ENCODE data around the gene ATP6V1C2.
"Not testable (repeated sequence)": the region's sequence is repeated elsewhere in the genome, so short reads cannot be mapped to it uniquely, and the experiment has no call there.

ATP6V1C2 gene

DNA sequence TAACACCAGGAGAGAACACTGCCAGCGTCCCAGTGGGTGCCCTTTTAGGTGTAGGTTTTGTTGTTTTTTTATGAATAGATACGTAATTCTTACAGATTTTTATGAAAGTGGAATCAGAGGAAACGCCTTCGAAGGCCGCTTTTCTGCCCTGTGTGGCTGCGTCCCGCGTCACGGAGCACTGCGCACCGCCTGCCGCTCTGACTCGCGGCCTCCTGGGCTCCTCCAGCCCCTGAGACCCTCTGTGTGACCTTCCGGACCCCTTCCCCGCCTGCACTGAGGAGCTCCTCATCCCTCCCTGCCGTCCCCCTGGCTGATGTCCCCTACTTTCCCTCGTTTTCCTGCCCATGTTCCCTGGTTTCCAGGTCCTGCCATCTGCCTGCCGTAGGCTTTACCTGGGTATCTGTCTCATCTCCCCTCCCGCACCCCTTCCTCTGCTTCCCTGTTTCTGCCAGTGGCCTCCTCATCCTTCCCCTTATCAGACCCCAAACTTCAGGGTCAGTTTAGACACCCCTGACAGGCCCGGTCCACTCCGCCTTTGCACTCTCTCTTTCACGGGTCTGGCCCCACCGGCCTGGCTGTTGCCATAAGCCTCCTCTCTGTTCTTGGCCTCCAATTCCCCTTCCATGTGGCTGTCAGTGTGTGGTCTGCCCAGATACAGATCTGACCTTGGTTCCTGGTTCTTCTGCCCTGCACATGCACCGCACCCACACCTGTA lies 58.5 kb downstream of the ATP6V1C2 start:
- TF ChIP-seq, protein P1, sequence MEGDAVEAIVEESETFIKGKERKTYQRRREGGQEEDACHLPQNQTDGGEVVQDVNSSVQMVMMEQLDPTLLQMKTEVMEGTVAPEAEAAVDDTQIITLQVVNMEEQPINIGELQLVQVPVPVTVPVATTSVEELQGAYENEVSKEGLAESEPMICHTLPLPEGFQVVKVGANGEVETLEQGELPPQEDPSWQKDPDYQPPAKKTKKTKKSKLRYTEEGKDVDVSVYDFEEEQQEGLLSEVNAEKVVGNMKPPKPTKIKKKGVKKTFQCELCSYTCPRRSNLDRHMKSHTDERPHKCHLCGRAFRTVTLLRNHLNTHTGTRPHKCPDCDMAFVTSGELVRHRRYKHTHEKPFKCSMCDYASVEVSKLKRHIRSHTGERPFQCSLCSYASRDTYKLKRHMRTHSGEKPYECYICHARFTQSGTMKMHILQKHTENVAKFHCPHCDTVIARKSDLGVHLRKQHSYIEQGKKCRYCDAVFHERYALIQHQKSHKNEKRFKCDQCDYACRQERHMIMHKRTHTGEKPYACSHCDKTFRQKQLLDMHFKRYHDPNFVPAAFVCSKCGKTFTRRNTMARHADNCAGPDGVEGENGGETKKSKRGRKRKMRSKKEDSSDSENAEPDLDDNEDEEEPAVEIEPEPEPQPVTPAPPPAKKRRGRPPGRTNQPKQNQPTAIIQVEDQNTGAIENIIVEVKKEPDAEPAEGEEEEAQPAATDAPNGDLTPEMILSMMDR (IDR thresholded peaks at IDR 0.05; ENCODE audit: control insufficient read depth, insufficient read depth, low read depth, low read length, missing control alignments) = no peak

GRCh38 chr2:10780491-10780820 lies 59.0 kb downstream of the ATP6V1C2 start:
- TF ChIP-seq, protein P1 (IDR thresholded peaks at IDR 0.05; ENCODE audit: control insufficient read depth, insufficient read depth, low read depth, low read length, missing control alignments) = no peak
- no peak overlapping the region for H3K4me3 ChIP-seq (ENCODE audit: control insufficient read depth, low read depth, low read length)
- no peak for DNase-seq (ENCODE audit: low read depth)

More for the DNA sequence above, 58.5 kb downstream of the ATP6V1C2 start:
- DNase-seq (ENCODE audit: low read depth) = no peak
- H3K4me3 ChIP-seq (ENCODE audit: control insufficient read depth, low read depth, low read length) = no peak overlapping the region

GRCh38 chr2:10780821-10781220 lies 59.4 kb downstream of the ATP6V1C2 start:
- not testable (repeated sequence) for DNase-seq (ENCODE audit: low read depth); H3K4me3 ChIP-seq (ENCODE audit: control insufficient read depth, low read depth, low read length)

- TF ChIP-seq, protein P1 (IDR thresholded peaks at IDR 0.05; ENCODE audit: control insufficient read depth, insufficient read depth, low read depth, low read length, missing control alignments) = no peak
These were observed 60.3 kb downstream of the ATP6V1C2 start for GRCh38 chr2:10781746-10782145.

DNA sequence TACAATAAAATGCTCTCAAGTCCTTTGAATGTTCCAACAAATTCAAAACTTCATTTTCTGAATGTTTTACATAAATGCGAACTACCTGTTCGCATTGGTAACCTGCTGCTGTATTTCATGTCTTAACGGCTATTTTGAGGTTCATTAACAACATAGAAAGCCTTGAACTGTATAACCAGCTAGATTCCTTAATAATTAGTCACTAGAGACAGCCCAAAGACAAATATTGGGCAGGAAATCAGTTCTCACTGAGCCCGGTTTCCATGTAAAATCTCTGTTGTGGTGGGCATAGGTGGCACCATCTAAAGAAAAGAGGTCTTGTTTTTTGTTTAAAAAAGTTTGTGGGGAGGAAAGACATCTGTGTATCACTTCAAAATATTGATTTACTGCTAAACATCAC lies 62.0 kb downstream of the ATP6V1C2 start:
- TF ChIP-seq, protein P1 (IDR thresholded peaks at IDR 0.05; ENCODE audit: control insufficient read depth, insufficient read depth, low read depth, low read length, missing control alignments) = no peak
- no peak overlapping the region for H3K4me3 ChIP-seq (ENCODE audit: control insufficient read depth, low read depth, low read length)
- no peak for DNase-seq (ENCODE audit: low read depth)

More at GRCh38 chr2:10781746-10782145, 60.3 kb downstream of the ATP6V1C2 start:
- H3K4me3 ChIP-seq (ENCODE audit: control insufficient read depth, low read depth, low read length) = no peak overlapping the region
- DNase-seq (ENCODE audit: low read depth) = no peak

- no peak for DNase-seq (ENCODE audit: low read depth)
These were observed 63.3 kb downstream of the ATP6V1C2 start for GRCh38 chr2:10784719-10785118.

GRCh38 chr2:10785260-10785659 lies 63.8 kb downstream of the ATP6V1C2 start:
- TF ChIP-seq, protein P1 (IDR thresholded peaks at IDR 0.05; ENCODE audit: control insufficient read depth, insufficient read depth, low read depth, low read length, missing control alignments) = no peak
- no peak overlapping the region for H3K4me3 ChIP-seq (ENCODE audit: control insufficient read depth, low read depth, low read length)
- no peak for DNase-seq (ENCODE audit: low read depth)

More at GRCh38 chr2:10784719-10785118, 63.3 kb downstream of the ATP6V1C2 start:
- TF ChIP-seq, protein P1 (IDR thresholded peaks at IDR 0.05; ENCODE audit: control insufficient read depth, insufficient read depth, low read depth, low read length, missing control alignments) = no peak
- no peak overlapping the region for H3K4me3 ChIP-seq (ENCODE audit: control insufficient read depth, low read depth, low read length)
